ENCODE data around the gene TM4SF4.

Gene TM4SF4

DNA sequence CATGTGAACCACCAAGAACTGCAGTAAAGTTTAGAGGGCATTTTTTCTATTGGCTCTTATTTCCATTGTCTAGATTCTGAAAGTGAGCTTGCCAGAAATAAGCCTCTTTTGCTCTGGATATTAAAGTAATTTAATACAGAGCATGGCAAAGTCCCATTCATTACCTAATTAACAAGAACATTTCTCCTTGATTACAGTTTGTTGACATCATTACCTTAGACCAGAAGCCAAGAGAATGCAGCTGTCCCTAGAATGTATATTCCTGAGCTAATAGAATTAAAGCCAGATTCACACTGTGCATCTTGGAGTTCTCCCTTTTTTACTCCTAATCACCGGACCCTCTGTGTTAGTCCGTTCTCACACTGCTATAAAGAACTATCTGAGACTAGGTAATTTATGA lies 46.4 kb upstream of the TM4SF4 start:
- H3K4me3 ChIP-seq (ENCODE audit: insufficient read depth, low read length, poor library complexity, severe bottlenecking) = no peak overlapping the region
- no peaks in the 10 kb centered on the region for H4K20me1 ChIP-seq (ENCODE audit: low read depth, low read length)
- no peaks in the 10 kb centered on the region for H3K79me2 ChIP-seq (ENCODE audit: insufficient read depth, low read length)
- no peak overlapping the region for H3K27ac ChIP-seq (ENCODE audit: low read depth, low read length)
- H3F3A ChIP-seq (ENCODE audit: insufficient read depth) = no peaks in the 10 kb centered on the region
- H3K9me2 ChIP-seq (replicated peaks; ENCODE audit: insufficient read depth, low read length) = no peaks in the 10 kb centered on the region
- no peaks in the 10 kb centered on the region for H3K9me3 ChIP-seq (ENCODE audit: insufficient read depth, low read length)
- no peak overlapping the region for H2AFZ ChIP-seq (ENCODE audit: low read depth, low read length, severe bottlenecking)
- TF ChIP-seq, protein P1, sequence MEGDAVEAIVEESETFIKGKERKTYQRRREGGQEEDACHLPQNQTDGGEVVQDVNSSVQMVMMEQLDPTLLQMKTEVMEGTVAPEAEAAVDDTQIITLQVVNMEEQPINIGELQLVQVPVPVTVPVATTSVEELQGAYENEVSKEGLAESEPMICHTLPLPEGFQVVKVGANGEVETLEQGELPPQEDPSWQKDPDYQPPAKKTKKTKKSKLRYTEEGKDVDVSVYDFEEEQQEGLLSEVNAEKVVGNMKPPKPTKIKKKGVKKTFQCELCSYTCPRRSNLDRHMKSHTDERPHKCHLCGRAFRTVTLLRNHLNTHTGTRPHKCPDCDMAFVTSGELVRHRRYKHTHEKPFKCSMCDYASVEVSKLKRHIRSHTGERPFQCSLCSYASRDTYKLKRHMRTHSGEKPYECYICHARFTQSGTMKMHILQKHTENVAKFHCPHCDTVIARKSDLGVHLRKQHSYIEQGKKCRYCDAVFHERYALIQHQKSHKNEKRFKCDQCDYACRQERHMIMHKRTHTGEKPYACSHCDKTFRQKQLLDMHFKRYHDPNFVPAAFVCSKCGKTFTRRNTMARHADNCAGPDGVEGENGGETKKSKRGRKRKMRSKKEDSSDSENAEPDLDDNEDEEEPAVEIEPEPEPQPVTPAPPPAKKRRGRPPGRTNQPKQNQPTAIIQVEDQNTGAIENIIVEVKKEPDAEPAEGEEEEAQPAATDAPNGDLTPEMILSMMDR (IDR thresholded peaks at IDR 0.05; ENCODE audit: insufficient read depth, low read length, poor library complexity, severe bottlenecking) = no peak
- no peak for TF ChIP-seq EZH2phosphoT487 (conservative IDR thresholded peaks at IDR 0.05; ENCODE audit: low read length)
- no peak overlapping the region for H3K4me2 ChIP-seq (ENCODE audit: low read depth, low read length, poor library complexity, severe bottlenecking)
- no peaks in the 10 kb centered on the region for H3K27me3 ChIP-seq (ENCODE audit: low read length)
- no peak overlapping the region for H3K9ac ChIP-seq (ENCODE audit: low read length)
- no peaks in the 10 kb centered on the region for H3K36me3 ChIP-seq (ENCODE audit: low read length)

DNA sequence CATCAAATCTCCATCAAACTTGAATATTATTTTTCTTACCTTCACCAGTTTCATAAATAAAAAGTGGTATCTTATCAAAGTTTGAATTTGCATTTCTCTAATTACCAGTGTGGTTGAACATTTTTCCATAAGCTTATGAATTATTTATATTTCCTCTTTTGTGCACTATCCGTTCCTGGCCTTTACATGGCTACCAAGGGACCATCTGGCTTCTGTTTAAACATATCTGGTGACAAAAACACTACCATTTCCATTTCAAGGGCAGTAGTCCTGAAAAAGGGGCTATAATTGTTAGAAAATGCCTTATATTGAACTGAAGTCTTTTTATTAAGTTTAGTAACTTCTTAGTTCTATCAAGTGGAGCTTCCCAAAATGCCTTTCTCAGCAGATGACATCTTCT lies 44.3 kb upstream of the TM4SF4 start:
- Histone ChIP-seq H3K4me2 (ENCODE audit: low read depth, low read length, poor library complexity, severe bottlenecking) (no peak overlapping the region), H3K27me3 (ENCODE audit: low read length) (no peaks in the 10 kb centered on the region), H3K9me2 (replicated peaks; ENCODE audit: insufficient read depth, low read length) (no peaks in the 10 kb centered on the region), H3K9ac (ENCODE audit: low read length) (no peak overlapping the region), H2AFZ (ENCODE audit: low read depth, low read length, severe bottlenecking) (no peak overlapping the region), H3K36me3 (ENCODE audit: low read length) (no peaks in the 10 kb centered on the region), H3F3A (ENCODE audit: insufficient read depth) (no peaks in the 10 kb centered on the region), H4K20me1 (ENCODE audit: low read depth, low read length) (no peaks in the 10 kb centered on the region), H3K27ac (ENCODE audit: low read depth, low read length) (no peak overlapping the region), H3K79me2 (ENCODE audit: insufficient read depth, low read length) (no peaks in the 10 kb centered on the region), H3K4me3 (ENCODE audit: insufficient read depth, low read length, poor library complexity, severe bottlenecking) (no peak overlapping the region), H3K9me3 (ENCODE audit: insufficient read depth, low read length) (no peaks in the 10 kb centered on the region)
- TF ChIP-seq EZH2phosphoT487 (conservative IDR thresholded peaks at IDR 0.05; ENCODE audit: low read length) = no peak
- TF ChIP-seq, protein P1 (IDR thresholded peaks at IDR 0.05; ENCODE audit: insufficient read depth, low read length, poor library complexity, severe bottlenecking) = no peak

DNA sequence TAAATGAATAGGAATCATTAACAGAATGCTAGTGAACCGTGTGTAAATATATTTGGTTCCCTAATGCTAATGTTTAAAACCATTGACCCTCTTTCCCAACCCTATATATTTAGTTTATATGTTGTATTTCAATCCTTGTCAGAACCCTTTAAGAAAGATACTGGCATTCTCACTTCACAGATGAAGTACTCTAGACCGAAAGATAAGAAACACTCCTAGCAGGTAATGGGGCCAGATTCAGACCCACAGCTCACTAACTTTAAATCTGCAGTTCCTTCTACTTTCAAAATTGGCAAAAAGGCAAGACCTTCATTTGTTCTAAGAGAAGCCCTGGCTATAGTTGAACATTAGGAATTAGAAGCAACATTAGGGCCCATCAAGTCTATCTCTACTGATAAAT lies 42.3 kb upstream of the TM4SF4 start:
- Histone ChIP-seq H3K4me2 (ENCODE audit: low read depth, low read length, poor library complexity, severe bottlenecking) (no peak overlapping the region), H3K9me2 (replicated peaks; ENCODE audit: insufficient read depth, low read length) (no peaks in the 10 kb centered on the region)

More for the DNA sequence above, 42.3 kb upstream of the TM4SF4 start:
- no peak overlapping the region for H3K4me3 ChIP-seq (ENCODE audit: insufficient read depth, low read length, poor library complexity, severe bottlenecking)
- H3F3A ChIP-seq (ENCODE audit: insufficient read depth) = no peaks in the 10 kb centered on the region
- no peaks in the 10 kb centered on the region for H3K27me3 ChIP-seq (ENCODE audit: low read length)
- H4K20me1 ChIP-seq (ENCODE audit: low read depth, low read length) = no peaks in the 10 kb centered on the region
- no peaks in the 10 kb centered on the region for H3K9me3 ChIP-seq (ENCODE audit: insufficient read depth, low read length)
- TF ChIP-seq EZH2phosphoT487 (conservative IDR thresholded peaks at IDR 0.05; ENCODE audit: low read length) = no peak
- TF ChIP-seq, protein P1 (IDR thresholded peaks at IDR 0.05; ENCODE audit: insufficient read depth, low read length, poor library complexity, severe bottlenecking) = no peak
- H3K9ac ChIP-seq (ENCODE audit: low read length) = no peak overlapping the region
- no peak overlapping the region for H3K27ac ChIP-seq (ENCODE audit: low read depth, low read length)
- no peak overlapping the region for H2AFZ ChIP-seq (ENCODE audit: low read depth, low read length, severe bottlenecking)
- H3K36me3 ChIP-seq (ENCODE audit: low read length) = no peaks in the 10 kb centered on the region
- H3K79me2 ChIP-seq (ENCODE audit: insufficient read depth, low read length) = no peaks in the 10 kb centered on the region

Measured in SU-DHL-6 (cell line).